Measurements from ENCODE around the gene CD1C. TPM values are rescaled to one million over a fixed set of nuclear protein-coding genes. Genes with fewer than 3 reads are reported as not detected.

CD1C gene
- total and polyA plus RNA-seq, 9 of the 15 experiments (the other 6 are each of a cell fraction or from before 2014, with no cell fraction given), result not detected

- no TSS peak for BruUV-seq (replicated peaks)
- H3K9me1 ChIP-seq (ENCODE audit: control insufficient read depth, insufficient read depth, low read length), result no peaks in the 10 kb centered on the region
- H3K9me3 ChIP-seq (replicated peaks; ENCODE audit: control insufficient read depth, insufficient read depth, low read depth, low read length), result no peaks in the 10 kb centered on the region
- intact Hi-C loops (cut with micrococcal nuclease) (no loop called here), in situ Hi-C loops (cut with MboI) (no loop called here)
- H4K20me1 ChIP-seq (replicated peaks; ENCODE audit: control insufficient read depth, insufficient read depth, low read length), result no peaks in the 10 kb centered on the region
- no peaks in the 10 kb centered on the region for H3K36me3 ChIP-seq (ENCODE audit: control insufficient read depth, insufficient read depth, low read length)
- no peak overlapping the region for H3K9ac ChIP-seq (ENCODE audit: insufficient read depth in 1 of 2, low read depth in 2 of 2, low read length in 2 of 2)
- ChIA-PET CTCF (ENCODE audit: low intra/inter-chr PET ratio) (no interaction called here), POLR2A (no interaction called here)
- no peak overlapping the region for H3K4me3 ChIP-seq
- ATAC-seq, result no peak
- no peak for DNase-seq (ENCODE audit: extremely low read depth in 1 of 4, low spot score in 3 of 4)
- WGBS (ENCODE audit: insufficient coverage, low coverage, missing lambda C conversion rate), result 1% methylated on average over 5 of the region's 5 CpGs
- H2AFZ ChIP-seq (ENCODE audit: low read depth, low read length), result no peak overlapping the region
- H3K27ac ChIP-seq (ENCODE audit: extremely low read depth, low read depth, low read length), result no peak overlapping the region
- FAIRE-seq, result no peak
- no peak overlapping the region for H3K4me2 ChIP-seq (ENCODE audit: insufficient read depth, low read length)
- no peaks in the 10 kb centered on the region for H3K27me3 ChIP-seq (ENCODE audit: control insufficient read depth in 2 of 2, insufficient read depth in 2 of 2, low read length in 2 of 2)
- no peaks in the 10 kb centered on the region for H3K4me1 ChIP-seq (replicated peaks in 1 of 2; ENCODE audit: control insufficient read depth in 2 of 2, insufficient read depth in 2 of 2, low read length in 2 of 2)
- no peaks in the 10 kb centered on the region for H3K79me2 ChIP-seq (ENCODE audit: control insufficient read depth, insufficient read depth, low read length)
- TF ChIP-seq ZNF583 (CRISPR knock-in tag; IDR thresholded peaks at IDR 0.05) (no peak), BCOR (IDR thresholded peaks at IDR 0.05) (no peak), CREB5 (CRISPR knock-in tag; IDR thresholded peaks at IDR 0.05) (no peak), DNMT1 (IDR thresholded peaks at IDR 0.05) (no peak), ZNF124 (CRISPR knock-in tag; IDR thresholded peaks at IDR 0.05) (no peak), NKRF (IDR thresholded peaks at IDR 0.05; ENCODE audit: borderline replicate concordance) (no peak), E2F8 (IDR thresholded peaks at IDR 0.05; ENCODE audit: low read depth, partially characterized antibody) (no peak), PYGO2 (tag; IDR thresholded peaks at IDR 0.05) (no peak), ZNF584 (CRISPR knock-in tag; IDR thresholded peaks at IDR 0.05; ENCODE audit: low read depth) (no peak), ZBTB34 (CRISPR knock-in tag; IDR thresholded peaks at IDR 0.05) (no peak), EP300 (IDR thresholded peaks at IDR 0.05; ENCODE audit: low read length) (no peak), U2AF2 (optimal IDR thresholded peaks at IDR 0.05; ENCODE audit: low read depth, low read length) (no peak), EZH2 (IDR thresholded peaks at IDR 0.05; ENCODE audit: borderline replicate concordance, low read depth, low read length) (no peak), CREB3 (tag; conservative IDR thresholded peaks at IDR 0.05; ENCODE audit: low read depth) (no peak), RNF2 (IDR thresholded peaks at IDR 0.05) (no peak)
These were observed 660 bp downstream of the CD1C start for GRCh38 chr1:158290321-158290844.
